ENCODE data around the gene SMTNL1.

DNA sequence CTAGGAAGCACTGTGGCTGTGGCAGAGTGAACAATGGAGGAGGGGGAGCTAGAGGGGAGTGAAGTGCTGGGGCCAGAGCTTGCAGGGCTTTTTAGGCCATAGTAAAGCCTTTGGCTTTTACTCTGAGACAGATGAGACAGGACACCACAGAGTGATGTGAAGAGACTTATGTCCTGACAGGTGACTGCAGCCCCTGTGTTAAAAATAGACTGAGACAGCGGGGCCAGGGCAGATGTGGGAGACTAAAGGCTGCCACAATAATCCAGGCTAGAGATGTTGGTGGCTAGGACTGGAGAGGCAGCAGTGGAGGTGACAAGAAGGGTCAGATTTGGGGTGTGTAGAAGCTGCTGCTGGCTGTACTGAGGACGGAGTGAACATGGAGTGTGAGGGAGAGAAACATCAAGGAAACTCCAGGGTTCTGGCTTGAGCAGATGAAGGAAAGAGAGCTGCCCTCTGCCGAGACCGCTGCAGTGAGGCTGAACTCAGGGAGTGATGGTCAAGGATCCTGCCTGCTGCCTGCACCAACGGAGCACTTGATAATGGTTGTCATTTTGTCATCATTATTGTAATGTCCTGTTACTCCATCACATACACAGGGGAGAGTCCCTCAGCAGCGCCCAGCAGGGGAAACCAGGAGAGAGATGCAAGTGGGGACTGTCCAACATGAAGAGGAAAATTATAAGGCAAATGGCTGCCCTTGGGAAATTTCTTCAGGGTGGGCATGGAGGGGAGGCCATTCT lies 49.3 kb upstream of the SMTNL1 start:
- no peak for TF ChIP-seq MAX (IDR thresholded peaks at IDR 0.05)
- TF ChIP-seq JUN (IDR thresholded peaks at IDR 0.05), result no peak
- TF ChIP-seq, protein P1, sequence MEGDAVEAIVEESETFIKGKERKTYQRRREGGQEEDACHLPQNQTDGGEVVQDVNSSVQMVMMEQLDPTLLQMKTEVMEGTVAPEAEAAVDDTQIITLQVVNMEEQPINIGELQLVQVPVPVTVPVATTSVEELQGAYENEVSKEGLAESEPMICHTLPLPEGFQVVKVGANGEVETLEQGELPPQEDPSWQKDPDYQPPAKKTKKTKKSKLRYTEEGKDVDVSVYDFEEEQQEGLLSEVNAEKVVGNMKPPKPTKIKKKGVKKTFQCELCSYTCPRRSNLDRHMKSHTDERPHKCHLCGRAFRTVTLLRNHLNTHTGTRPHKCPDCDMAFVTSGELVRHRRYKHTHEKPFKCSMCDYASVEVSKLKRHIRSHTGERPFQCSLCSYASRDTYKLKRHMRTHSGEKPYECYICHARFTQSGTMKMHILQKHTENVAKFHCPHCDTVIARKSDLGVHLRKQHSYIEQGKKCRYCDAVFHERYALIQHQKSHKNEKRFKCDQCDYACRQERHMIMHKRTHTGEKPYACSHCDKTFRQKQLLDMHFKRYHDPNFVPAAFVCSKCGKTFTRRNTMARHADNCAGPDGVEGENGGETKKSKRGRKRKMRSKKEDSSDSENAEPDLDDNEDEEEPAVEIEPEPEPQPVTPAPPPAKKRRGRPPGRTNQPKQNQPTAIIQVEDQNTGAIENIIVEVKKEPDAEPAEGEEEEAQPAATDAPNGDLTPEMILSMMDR (IDR thresholded peaks at IDR 0.05), result no peak
- TF ChIP-seq MAFK (IDR thresholded peaks at IDR 0.05; ENCODE audit: partially characterized antibody), result no peak
- no peak for TF ChIP-seq POLR2A (IDR thresholded peaks at IDR 0.05; ENCODE audit: low read length)
